GM04504 (cell line): ENCODE data around the gene LGALS1.

Experiments
- DNase-seq: peaks from one replicate; pipeline ENCODE4 v3.0.0-alpha.2; 2012; ENCODE audit warnings: low read depth

Gene LGALS1

DNA sequence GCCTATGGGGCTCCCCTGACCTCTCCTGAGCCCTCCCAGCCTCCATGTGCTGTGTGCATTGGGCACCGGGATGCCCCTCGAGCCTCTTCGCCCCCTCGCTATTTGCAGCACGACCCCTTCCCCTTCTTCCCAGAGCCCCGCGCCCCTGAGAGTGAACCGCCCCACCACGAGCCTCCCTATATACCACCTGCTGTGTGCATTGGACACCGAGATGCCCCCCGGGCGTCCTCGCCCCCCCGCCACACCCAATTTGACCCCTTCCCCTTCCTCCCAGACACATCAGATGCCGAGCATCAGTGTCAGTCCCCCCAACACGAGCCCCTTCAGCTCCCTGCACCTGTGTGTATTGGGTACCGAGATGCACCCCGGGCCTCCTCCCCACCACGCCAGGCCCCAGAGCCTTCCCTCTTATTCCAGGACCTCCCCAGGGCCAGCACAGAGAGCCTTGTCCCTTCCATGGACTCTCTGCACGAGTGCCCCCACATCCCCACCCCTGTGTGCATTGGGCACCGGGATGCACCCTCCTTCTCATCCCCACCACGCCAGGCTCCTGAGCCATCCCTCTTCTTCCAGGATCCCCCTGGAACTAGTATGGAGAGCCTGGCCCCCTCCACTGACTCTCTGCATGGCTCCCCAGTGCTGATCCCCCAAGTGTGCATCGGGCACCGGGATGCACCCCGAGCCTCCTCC is 50.3 kb downstream of the LGALS1 start:
- no peak for DNase-seq

DNA sequence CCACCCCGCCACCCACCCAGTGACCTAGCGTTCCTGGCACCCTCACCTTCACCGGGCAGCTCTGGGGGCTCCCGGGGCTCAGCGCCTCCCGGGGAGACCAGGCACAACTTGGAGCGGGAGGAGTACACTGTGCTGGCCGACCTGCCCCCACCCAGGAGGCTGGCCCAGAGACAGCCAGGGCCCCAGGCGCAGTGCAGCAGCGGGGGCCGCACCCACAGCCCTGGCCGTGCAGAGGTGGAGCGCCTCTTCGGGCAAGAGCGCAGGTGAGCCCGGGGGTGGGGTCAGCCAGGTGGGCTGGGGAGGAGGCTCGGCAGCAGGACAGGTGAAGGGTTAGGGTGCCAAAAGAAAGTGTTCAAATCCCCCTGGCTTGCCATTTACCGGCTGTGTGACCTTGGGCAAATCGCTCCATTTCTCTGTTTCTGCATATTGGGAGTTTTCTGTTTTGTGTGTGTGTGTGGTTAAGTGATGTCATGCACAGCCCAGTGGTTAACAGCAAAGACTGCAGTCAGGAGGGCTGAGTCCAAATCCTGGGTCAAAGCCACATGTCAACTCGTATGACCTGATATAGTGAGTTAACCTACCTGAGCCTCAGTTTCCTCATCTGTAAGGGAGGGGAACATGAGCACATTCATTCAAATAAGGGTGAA is 50.9 kb downstream of the LGALS1 start:
- no peak for DNase-seq

GRCh38 chr22:37728620-37729019 is 53.2 kb downstream of the LGALS1 start:
- DNase-seq, result no peak
